SK-N-SH (cell line): ENCODE results near the gene NANOS2.

Source experiments
- ELF1 ChIP-seq: IDR thresholded peaks from 2 replicates; pipeline ENCODE4 v1.4.0; 2012
- TF ChIP-seq, protein P1 (sequence below): fragments of 200-600 bp; sonication (generic); IDR thresholded peaks from 2 replicates; pipeline ENCODE4 v1.6.1; 2017; ENCODE audit warnings: antibody characterized with exemption, mild to moderate bottlenecking, moderate library complexity

DNA sequence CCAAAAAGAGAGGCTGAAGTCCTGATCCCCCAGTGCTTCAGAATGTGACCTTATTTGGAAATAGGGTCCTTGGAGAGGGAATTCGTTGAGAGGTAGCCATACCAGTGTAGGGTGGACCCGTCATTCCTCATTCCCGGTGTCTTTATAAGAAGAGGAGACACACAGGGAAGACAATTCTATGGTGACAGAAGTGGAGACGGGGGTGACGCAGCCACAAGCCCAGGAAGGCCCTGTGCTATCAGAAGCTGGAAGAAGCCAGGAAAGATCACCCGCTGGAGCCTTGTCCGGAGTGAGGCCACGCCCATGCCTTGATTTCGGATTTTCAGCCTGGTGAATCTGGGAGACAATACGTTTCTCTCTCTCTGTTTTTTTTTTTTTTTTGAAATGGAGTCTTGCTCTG is 9.6 kb downstream of the NANOS2 start:
- TF ChIP-seq, protein P1, sequence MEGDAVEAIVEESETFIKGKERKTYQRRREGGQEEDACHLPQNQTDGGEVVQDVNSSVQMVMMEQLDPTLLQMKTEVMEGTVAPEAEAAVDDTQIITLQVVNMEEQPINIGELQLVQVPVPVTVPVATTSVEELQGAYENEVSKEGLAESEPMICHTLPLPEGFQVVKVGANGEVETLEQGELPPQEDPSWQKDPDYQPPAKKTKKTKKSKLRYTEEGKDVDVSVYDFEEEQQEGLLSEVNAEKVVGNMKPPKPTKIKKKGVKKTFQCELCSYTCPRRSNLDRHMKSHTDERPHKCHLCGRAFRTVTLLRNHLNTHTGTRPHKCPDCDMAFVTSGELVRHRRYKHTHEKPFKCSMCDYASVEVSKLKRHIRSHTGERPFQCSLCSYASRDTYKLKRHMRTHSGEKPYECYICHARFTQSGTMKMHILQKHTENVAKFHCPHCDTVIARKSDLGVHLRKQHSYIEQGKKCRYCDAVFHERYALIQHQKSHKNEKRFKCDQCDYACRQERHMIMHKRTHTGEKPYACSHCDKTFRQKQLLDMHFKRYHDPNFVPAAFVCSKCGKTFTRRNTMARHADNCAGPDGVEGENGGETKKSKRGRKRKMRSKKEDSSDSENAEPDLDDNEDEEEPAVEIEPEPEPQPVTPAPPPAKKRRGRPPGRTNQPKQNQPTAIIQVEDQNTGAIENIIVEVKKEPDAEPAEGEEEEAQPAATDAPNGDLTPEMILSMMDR = no peak
- TF ChIP-seq ELF1 = no peak
